AG09309 (cell line): Measurements from ENCODE around the gene KCNC4.

ENCODE experiments used
- DNase-seq: peaks from one replicate; pipeline ENCODE4 v3.0.0-alpha.2; 2010; ENCODE audit warnings: low read depth
- H3K4me3 ChIP-seq: 2 replicates; pipeline ENCODE4 v1.5.1; 2011; ENCODE audit warnings: mild to moderate bottlenecking, low read depth, low read length, moderate library complexity; ENCODE audit not compliant: control insufficient read depth
- CTCF ChIP-seq: IDR thresholded peaks from 2 replicates; pipeline ENCODE4 v1.5.1; 2011; ENCODE audit warnings: mild to moderate bottlenecking, low read depth, low read length, inconsistent platforms; ENCODE audit not compliant: insufficient read depth, control insufficient read depth; ENCODE audit errors: missing control alignments

KCNC4 gene

GRCh38 chr1:110203021-110203661 is 7.0 kb upstream of the KCNC4 start:
- H3K4me3 ChIP-seq = no peak overlapping the region
- TF ChIP-seq CTCF = peak; percentile 84
- DNase-seq = no peak

- no peak for TF ChIP-seq CTCF
- H3K4me3 ChIP-seq = no peak overlapping the region
- DNase-seq = no peak
These were observed 5.0 kb upstream of the KCNC4 start for GRCh38 chr1:110205156-110205555.

- DNase-seq = no peak
- TF ChIP-seq CTCF = no peak
- no peak overlapping the region for H3K4me3 ChIP-seq
These were observed 4.4 kb upstream of the KCNC4 start for GRCh38 chr1:110205591-110206155.

- DNase-seq = no peak
- no peak overlapping the region for H3K4me3 ChIP-seq
These were observed 3.7 kb upstream of the KCNC4 start for GRCh38 chr1:110206261-110206920.

GRCh38 chr1:110207831-110208230 is 2.3 kb upstream of the KCNC4 start:
- H3K4me3 ChIP-seq = no peak overlapping the region
- no peak for DNase-seq
- peak; percentile 97 for TF ChIP-seq CTCF

More at GRCh38 chr1:110206261-110206920, 3.7 kb upstream of the KCNC4 start:
- TF ChIP-seq CTCF = no peak

GRCh38 chr1:110208916-110209645 is 1.0 kb upstream of the KCNC4 start:
- TF ChIP-seq CTCF = no peak
- peak overlapping the region; percentile 49 for H3K4me3 ChIP-seq
- no peak for DNase-seq
